ENCODE results near the gene SMYD2.

- TF ChIP-seq CTCF (IDR thresholded peaks at IDR 0.05) = no peak
- TF ChIP-seq POLR2A (IDR thresholded peaks at IDR 0.05) = no peak
Measured at GRCh38 chr1:214321705-214322453, 40.9 kb downstream of the SMYD2 start.
